ENCODE measurements around the gene GAL3ST2.

GRCh38 chr2:241763551-241764274 is 12.9 kb upstream of the GAL3ST2 start:
- TF ChIP-seq CTCF (IDR thresholded peaks at IDR 0.05) (no peak), POLR2A (IDR thresholded peaks at IDR 0.05) (no peak)
